HG03097 (cell line): Measurements from ENCODE around the gene CCDC85C.

Source experiments
- ATAC-seq: cut with Tn5 transposase; IDR thresholded peaks from one replicate; pipeline ENCODE4 v1.9.1; 2021; ENCODE audit not compliant: unreplicated experiment, low FRiP score

The CCDC85C gene

GRCh38 chr14:99544991-99545390 lies 59.0 kb downstream of the CCDC85C start:
- no peak for ATAC-seq

GRCh38 chr14:99543985-99544384 lies 60.0 kb downstream of the CCDC85C start:
- no peak for ATAC-seq

GRCh38 chr14:99543370-99543769 lies 60.6 kb downstream of the CCDC85C start:
- no peak for ATAC-seq

GRCh38 chr14:99542566-99542965 lies 61.4 kb downstream of the CCDC85C start:
- no peak for ATAC-seq

GRCh38 chr14:99541677-99542470 lies 62.1 kb downstream of the CCDC85C start:
- ATAC-seq = no peak

- no peak for ATAC-seq
Measured at GRCh38 chr14:99541211-99541610, 62.8 kb downstream of the CCDC85C start.

- no peak for ATAC-seq
Measured at GRCh38 chr14:99540196-99541032, 63.6 kb downstream of the CCDC85C start.

- ATAC-seq = no peak
Measured at GRCh38 chr14:99539491-99539890, 64.5 kb downstream of the CCDC85C start.

- no peak for ATAC-seq
Measured at GRCh38 chr14:99538733-99539132, 65.3 kb downstream of the CCDC85C start.

GRCh38 chr14:99538275-99538674 lies 65.7 kb downstream of the CCDC85C start:
- no peak for ATAC-seq

- no peak for ATAC-seq
Measured at GRCh38 chr14:99537399-99537798, 66.6 kb downstream of the CCDC85C start.

- no peak for ATAC-seq
Measured at GRCh38 chr14:99535908-99536778, 67.9 kb downstream of the CCDC85C start.

- ATAC-seq = no peak
Measured at GRCh38 chr14:99535448-99535847, 68.6 kb downstream of the CCDC85C start.

GRCh38 chr14:99534863-99535262 lies 69.1 kb downstream of the CCDC85C start:
- ATAC-seq = no peak

GRCh38 chr14:99534333-99534732 lies 69.7 kb downstream of the CCDC85C start:
- no peak for ATAC-seq

GRCh38 chr14:99532310-99532709 lies 71.7 kb downstream of the CCDC85C start:
- ATAC-seq = no peak

- no peak for ATAC-seq
Measured at GRCh38 chr14:99531251-99532096, 72.5 kb downstream of the CCDC85C start.

GRCh38 chr14:99530407-99531155 lies 73.4 kb downstream of the CCDC85C start:
- no peak for ATAC-seq

- ATAC-seq = no peak
Measured at GRCh38 chr14:99529899-99530298, 74.1 kb downstream of the CCDC85C start.
